SU-DHL-6 (cell line): ENCODE measurements around the gene ANXA10.
A peak's percentile ranks its signal among the peaks of the same experiment; 100 is the strongest.

Experiments used
- H2AFZ ChIP-seq: fragments of 200-600 bp; sonication (generic); 2 replicates; pipeline ENCODE4 v1.6.1; 2014; ENCODE audit warnings: low read depth, mild to moderate bottlenecking, moderate library complexity, mixed read lengths, antibody characterized with exemption, low read length; ENCODE audit not compliant: severe bottlenecking
- H3F3A ChIP-seq: fragments of 200-600 bp; shearing (Covaris generic); 2 replicates; pipeline ENCODE4 v1.6.0; 2016; ENCODE audit warnings: antibody characterized with exemption, mild to moderate bottlenecking; ENCODE audit not compliant: insufficient read depth
- H3K27ac ChIP-seq: fragments of 200-600 bp; sonication (generic); 2 replicates; pipeline ENCODE4 v1.5.1; 2016; ENCODE audit warnings: low read depth, mild to moderate bottlenecking, low read length, moderate library complexity, mixed read lengths
- H3K27me3 ChIP-seq: fragments of 200-600 bp; sonication (generic), shearing (Covaris generic); 2 replicates; pipeline ENCODE4 v1.6.0; 2014; ENCODE audit warnings: mild to moderate bottlenecking, low read length
- H3K36me3 ChIP-seq: fragments of 200-600 bp; sonication (generic); 2 replicates; pipeline ENCODE4 v1.6.1; 2014; ENCODE audit warnings: mild to moderate bottlenecking, low read length, mixed read lengths
- H3K4me2 ChIP-seq: fragments of 300-600, 200-600 bp; shearing (Covaris generic), sonication (generic); 2 replicates; pipeline ENCODE4 v1.6.0; 2014; ENCODE audit warnings: low read length, low read depth, mild to moderate bottlenecking; ENCODE audit not compliant: poor library complexity, severe bottlenecking
- H3K4me3 ChIP-seq: fragments of 200-600 bp; sonication (generic); 2 replicates; pipeline ENCODE4 v1.5.1; 2014; ENCODE audit warnings: antibody characterized with exemption, low read length, mild to moderate bottlenecking, mixed read lengths; ENCODE audit not compliant: insufficient read depth, poor library complexity, severe bottlenecking
- H3K79me2 ChIP-seq: fragments of 200-600 bp; sonication (generic); 2 replicates; pipeline ENCODE4 v1.6.1; 2014; ENCODE audit warnings: mild to moderate bottlenecking, low read length, moderate library complexity; ENCODE audit not compliant: insufficient read depth
- H3K9ac ChIP-seq: fragments of 200-600 bp; sonication (generic); 2 replicates; pipeline ENCODE4 v1.7.0; 2014; ENCODE audit warnings: mild to moderate bottlenecking, low read length
- H3K9me2 ChIP-seq: fragments of 200-600 bp; sonication (generic); replicated peaks from 2 replicates; pipeline ENCODE4 v1.6.1; 2014; ENCODE audit warnings: low read length; ENCODE audit not compliant: insufficient read depth
- H3K9me3 ChIP-seq: fragments of 200-600 bp; sonication (generic); 2 replicates; pipeline ENCODE4 v1.6.1; 2014; ENCODE audit warnings: low read length, mixed read lengths; ENCODE audit not compliant: insufficient read depth
- H4K20me1 ChIP-seq: fragments of 200-600 bp; sonication (generic); 2 replicates; pipeline ENCODE4 v1.6.1; 2014; ENCODE audit warnings: low read depth, mild to moderate bottlenecking, antibody characterized with exemption, low read length, moderate library complexity, mixed read lengths
- EZH2phosphoT487 ChIP-seq: fragments of 200-600 bp; sonication (generic), shearing (Covaris generic); conservative IDR thresholded peaks from 2 replicates; pipeline ENCODE4 v1.6.1; 2018; ENCODE audit warnings: mild to moderate bottlenecking, antibody characterized with exemption, low read length, moderate library complexity, mixed read lengths
- TF ChIP-seq, protein P1 (sequence below): fragments of 200-600 bp; sonication (generic); IDR thresholded peaks from one replicate; pipeline ENCODE4 v1.5.1; 2017; ENCODE audit warnings: antibody characterized with exemption, mild to moderate bottlenecking, low read length, moderate library complexity; ENCODE audit not compliant: insufficient read depth, poor library complexity, severe bottlenecking

ANXA10 gene

DNA sequence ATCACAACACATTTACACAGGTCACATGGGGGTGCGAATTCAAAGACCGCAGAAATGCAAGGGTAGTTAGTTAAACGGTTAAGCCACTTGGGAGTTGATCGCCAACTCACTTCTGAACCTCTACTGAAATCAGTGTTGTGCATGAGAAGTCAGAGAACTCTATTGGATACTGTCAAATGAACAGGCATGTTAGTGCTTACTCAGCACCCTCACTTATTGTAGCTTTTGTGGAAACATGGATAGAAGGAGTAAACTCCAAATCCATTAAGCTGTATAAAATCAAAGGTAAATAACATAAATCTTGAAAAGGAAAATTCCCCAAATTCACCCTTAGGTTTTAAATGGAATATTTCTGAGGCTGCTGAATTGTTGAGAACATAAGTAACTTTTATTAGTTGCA, 17.5 kb upstream of the ANXA10 start:
- Histone ChIP-seq H3K27me3 (no peaks in the 10 kb centered on the region), H3K9me3 (no peaks in the 10 kb centered on the region), H3F3A (no peaks in the 10 kb centered on the region), H3K27ac (no peak overlapping the region), H3K36me3 (no peaks in the 10 kb centered on the region), H3K9ac (no peak overlapping the region), H3K4me3 (no peak overlapping the region), H2AFZ (no peak overlapping the region), H3K4me2 (no peak overlapping the region), H3K9me2 (no peaks in the 10 kb centered on the region), H4K20me1 (no peaks in the 10 kb centered on the region), H3K79me2 (no peaks in the 10 kb centered on the region)
- no peak for TF ChIP-seq EZH2phosphoT487
- TF ChIP-seq, protein P1, sequence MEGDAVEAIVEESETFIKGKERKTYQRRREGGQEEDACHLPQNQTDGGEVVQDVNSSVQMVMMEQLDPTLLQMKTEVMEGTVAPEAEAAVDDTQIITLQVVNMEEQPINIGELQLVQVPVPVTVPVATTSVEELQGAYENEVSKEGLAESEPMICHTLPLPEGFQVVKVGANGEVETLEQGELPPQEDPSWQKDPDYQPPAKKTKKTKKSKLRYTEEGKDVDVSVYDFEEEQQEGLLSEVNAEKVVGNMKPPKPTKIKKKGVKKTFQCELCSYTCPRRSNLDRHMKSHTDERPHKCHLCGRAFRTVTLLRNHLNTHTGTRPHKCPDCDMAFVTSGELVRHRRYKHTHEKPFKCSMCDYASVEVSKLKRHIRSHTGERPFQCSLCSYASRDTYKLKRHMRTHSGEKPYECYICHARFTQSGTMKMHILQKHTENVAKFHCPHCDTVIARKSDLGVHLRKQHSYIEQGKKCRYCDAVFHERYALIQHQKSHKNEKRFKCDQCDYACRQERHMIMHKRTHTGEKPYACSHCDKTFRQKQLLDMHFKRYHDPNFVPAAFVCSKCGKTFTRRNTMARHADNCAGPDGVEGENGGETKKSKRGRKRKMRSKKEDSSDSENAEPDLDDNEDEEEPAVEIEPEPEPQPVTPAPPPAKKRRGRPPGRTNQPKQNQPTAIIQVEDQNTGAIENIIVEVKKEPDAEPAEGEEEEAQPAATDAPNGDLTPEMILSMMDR = no peak

DNA sequence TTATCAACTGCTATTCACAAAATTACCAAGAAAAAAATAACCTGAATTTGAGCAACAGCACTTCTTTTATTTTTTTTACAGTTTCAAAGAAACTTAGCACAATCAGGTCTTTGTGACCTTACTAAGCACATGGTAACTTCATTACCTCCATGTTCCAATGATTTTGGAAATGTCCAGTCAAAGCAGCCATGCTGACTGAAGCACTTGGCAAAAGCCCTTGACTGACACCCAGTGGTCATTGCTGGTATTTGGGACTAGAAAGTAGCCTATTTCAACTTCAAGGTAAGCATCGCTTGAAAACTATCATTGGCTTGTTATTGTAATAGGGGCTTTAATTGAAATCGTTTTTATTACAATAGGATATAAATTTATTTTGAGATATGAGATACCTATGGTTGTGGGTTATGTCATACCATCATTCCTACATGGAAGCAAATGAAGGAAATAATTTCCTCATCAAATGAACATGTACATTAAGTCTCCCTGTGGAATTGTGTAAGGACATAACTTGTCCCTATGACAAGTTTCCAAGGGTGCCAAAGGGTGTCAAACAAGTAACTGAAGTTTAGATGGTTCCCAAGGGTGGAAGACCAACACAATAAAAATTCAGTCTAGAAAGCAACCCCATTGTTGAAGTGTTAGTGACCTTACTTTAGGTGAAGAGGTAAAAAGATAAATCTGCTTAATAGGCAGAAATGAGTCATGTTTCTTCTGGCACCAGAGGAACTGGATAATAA, 15.2 kb upstream of the ANXA10 start:
- no peaks in the 10 kb centered on the region for H3K9me3 ChIP-seq
- no peak for TF ChIP-seq EZH2phosphoT487
- TF ChIP-seq, protein P1 = peak; percentile 84

DNA sequence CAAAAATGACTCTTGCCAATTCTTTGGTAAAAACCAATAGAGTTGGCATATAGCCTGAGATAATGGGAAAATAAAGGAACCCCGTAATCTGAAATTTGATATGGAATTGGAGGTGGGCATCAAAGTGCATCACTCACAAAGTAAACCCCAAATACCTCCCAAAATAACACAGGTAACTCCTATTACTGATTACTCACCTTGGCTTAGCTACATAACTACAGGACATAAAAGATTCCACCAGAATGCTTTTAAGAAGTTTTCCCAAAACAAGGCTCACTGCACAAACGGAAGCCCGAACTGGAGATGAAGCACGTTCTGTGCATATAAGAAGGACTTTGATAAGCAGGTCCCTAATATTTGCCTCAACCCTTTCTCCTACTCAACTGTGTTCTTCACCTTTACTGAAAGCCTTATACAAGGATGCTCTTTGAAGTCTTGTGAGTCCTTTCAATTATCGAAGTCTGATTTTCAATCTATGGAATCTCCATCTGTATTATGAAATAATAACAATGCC, 14.6 kb upstream of the ANXA10 start:
- Histone ChIP-seq H2AFZ (no peak overlapping the region), H3K36me3 (no peaks in the 10 kb centered on the region), H3K79me2 (no peaks in the 10 kb centered on the region), H4K20me1 (no peaks in the 10 kb centered on the region), H3K4me2 (no peak overlapping the region), H3K27me3 (no peaks in the 10 kb centered on the region), H3K4me3 (no peak overlapping the region), H3F3A (no peaks in the 10 kb centered on the region), H3K9ac (no peak overlapping the region), H3K9me2 (no peaks in the 10 kb centered on the region), H3K27ac (no peak overlapping the region), H3K9me3 (no peaks in the 10 kb centered on the region)
- TF ChIP-seq, protein P1 = no peak
- TF ChIP-seq EZH2phosphoT487 = no peak

More for the DNA sequence above, 15.2 kb upstream of the ANXA10 start:
- Histone ChIP-seq H4K20me1 (no peaks in the 10 kb centered on the region), H3K9ac (no peak overlapping the region), H3K27me3 (no peaks in the 10 kb centered on the region), H3K36me3 (no peaks in the 10 kb centered on the region), H3K4me3 (no peak overlapping the region), H3K4me2 (no peak overlapping the region), H3K79me2 (no peaks in the 10 kb centered on the region), H2AFZ (no peak overlapping the region), H3F3A (no peaks in the 10 kb centered on the region), H3K27ac (no peak overlapping the region), H3K9me2 (no peaks in the 10 kb centered on the region)
